OCI-LY7 (cell line): ENCODE results near the gene AKT3. TPM values are rescaled to one million over a fixed set of nuclear protein-coding genes. Genes with fewer than 3 reads are reported as not detected.

Experiments
- BruUV-seq: library from RNA; stranded (reverse); fragments of 400-500 nt; replicated peaks from 2 replicates; lab custom pipeline; 2021; lab: Mats Ljungman, UMichigan
- CTCF ChIA-PET: fragments of 300-600 bp; sonication (Branson Sonifier 250); formaldehyde crosslinking; loops from one replicate; lab custom pipeline; 2022; ENCODE audit warnings: antibody characterized with exemption; ENCODE audit not compliant: unreplicated experiment; lab: Charles Lee
- POLR2A ChIA-PET: fragments of 300-600 bp; sonication (Branson Sonifier 250); formaldehyde crosslinking; loops from one replicate; lab custom pipeline; 2022; ENCODE audit warnings: antibody characterized with exemption; lab: Charles Lee
- DNase-seq: peaks from one replicate; pipeline ENCODE4 v3.0.0-alpha.2; 2015; ENCODE audit warnings: low spot score
- H2AFZ ChIP-seq: fragments of 200-600 bp; sonication (generic), shearing (Covaris generic); 2 replicates; pipeline ENCODE4 v1.6.1; 2014; ENCODE audit warnings: mild to moderate bottlenecking, antibody characterized with exemption, low read length, moderate library complexity
- H3K27ac ChIP-seq: fragments of 200-600 bp; sonication (generic); 2 replicates; pipeline ENCODE4 v1.5.1; 2014; ENCODE audit warnings: mixed run types, low read depth, mild to moderate bottlenecking, moderate library complexity, low read length, inconsistent platforms; ENCODE audit not compliant: poor library complexity, severe bottlenecking
- H3K36me3 ChIP-seq: fragments of 200-600 bp; sonication (generic); 2 replicates; pipeline ENCODE4 v1.6.1; 2014; ENCODE audit warnings: mild to moderate bottlenecking, antibody characterized with exemption, low read length, moderate library complexity, mixed read lengths; ENCODE audit not compliant: insufficient read depth
- H3K4me1 ChIP-seq: fragments of 200-600 bp; sonication (generic); 2 replicates; pipeline ENCODE4 v1.5.1; 2014; ENCODE audit warnings: mild to moderate bottlenecking, low read length; ENCODE audit not compliant: insufficient read depth, poor library complexity, severe bottlenecking
- H3K4me2 ChIP-seq: fragments of 200-600 bp; sonication (generic); 2 replicates; pipeline ENCODE4 v1.6.1; 2014; ENCODE audit warnings: mild to moderate bottlenecking, low read length
- H3K4me3 ChIP-seq: fragments of 200-600 bp; sonication (generic); 2 replicates; pipeline ENCODE4 v1.5.1; 2014; ENCODE audit warnings: mild to moderate bottlenecking, low read depth, low read length; ENCODE audit not compliant: poor library complexity, severe bottlenecking
- H3K79me2 ChIP-seq: fragments of 200-600 bp; sonication (generic); 2 replicates; pipeline ENCODE4 v1.6.1; 2016; ENCODE audit warnings: low read depth, mild to moderate bottlenecking, low read length, moderate library complexity, mixed read lengths; ENCODE audit not compliant: insufficient read depth
- H3K9me2 ChIP-seq: fragments of 200-600 bp; sonication (generic); 2 replicates; pipeline ENCODE4 v1.6.1; 2016; ENCODE audit warnings: mild to moderate bottlenecking, low read length, mixed read lengths; ENCODE audit not compliant: insufficient read depth
- H3K9me3 ChIP-seq: fragments of 200-600 bp; sonication (generic); 2 replicates; pipeline ENCODE4 v1.6.1; 2014; ENCODE audit warnings: mild to moderate bottlenecking, mixed run types, low read length, mixed read lengths
- H4K20me1 ChIP-seq: fragments of 200-600 bp; sonication (generic); 2 replicates; pipeline ENCODE4 v1.6.1; 2014; ENCODE audit warnings: mild to moderate bottlenecking, antibody characterized with exemption, low read length, moderate library complexity, mixed read lengths; ENCODE audit not compliant: insufficient read depth
- EZH2phosphoT487 ChIP-seq: fragments of 200-600 bp; sonication (generic); IDR thresholded peaks from 2 replicates; pipeline ENCODE4 v1.6.1; 2018; ENCODE audit warnings: low read depth, borderline replicate concordance, mild to moderate bottlenecking, mixed run types, antibody characterized with exemption, low read length, moderate library complexity, mixed read lengths
- intact Hi-C: fragments of 100-400 bp; cut with micrococcal nuclease; formaldehyde crosslinking; loops from one replicate; pipeline ENCODE4 v1.10.0; 2022; ENCODE audit not compliant: unreplicated experiment
- total RNA-seq, 2 experiments: library from RNA; depleted of rRNA in 1 of 2; stranded (reverse); fragments of >200 nt in 1 of 2; shearing (Covaris generic) in 1 of 2; gene quantifications; 2 replicates each; pipeline ENCODE4 v1.2.3, GENCODE V29; 2014 to 2022
- TF ChIP-seq, protein P1 (sequence below): fragments of 200-600 bp; sonication (generic); conservative IDR thresholded peaks from 2 replicates; pipeline ENCODE4 v1.5.1; 2014; ENCODE audit warnings: mild to moderate bottlenecking, antibody characterized with exemption, low read length, moderate library complexity, mixed read lengths

Gene AKT3
- total RNA-seq, 2 experiments from 2014 or later = 0.29 TPM; not detected in 1

DNA sequence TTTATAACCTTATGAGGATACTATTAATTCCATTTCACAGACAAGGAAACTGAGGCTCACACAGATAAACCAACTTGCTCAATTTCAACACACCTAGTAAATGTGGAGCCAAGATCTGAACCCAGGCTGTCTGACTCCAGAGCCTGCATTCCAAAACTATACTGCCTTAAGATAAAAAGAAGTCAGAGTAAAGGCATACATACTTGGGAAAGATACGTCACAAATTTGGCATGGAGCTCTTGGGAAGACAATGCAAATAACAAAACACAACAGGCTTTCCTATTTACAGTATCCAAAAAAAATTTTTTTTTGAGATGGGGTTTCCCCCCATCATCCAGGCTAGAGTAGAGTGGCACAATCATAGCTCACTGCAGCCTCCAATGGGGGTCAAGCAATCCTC is 5.9 kb downstream of the AKT3 start:
- Histone ChIP-seq H3K4me2 (no peak overlapping the region), H3K4me1 (no peaks in the 10 kb centered on the region), H3K9me2 (no peaks in the 10 kb centered on the region), H3K4me3 (no peak overlapping the region), H3K27ac (no peak overlapping the region), H2AFZ (no peak overlapping the region), H3K79me2 (no peaks in the 10 kb centered on the region), H3K36me3 (no peaks in the 10 kb centered on the region), H3K9me3 (no peaks in the 10 kb centered on the region), H4K20me1 (no peaks in the 10 kb centered on the region)
- DNase-seq = no peak
- intact Hi-C loops = no loop called here
- no peak for TF ChIP-seq EZH2phosphoT487
- TF ChIP-seq, protein P1, sequence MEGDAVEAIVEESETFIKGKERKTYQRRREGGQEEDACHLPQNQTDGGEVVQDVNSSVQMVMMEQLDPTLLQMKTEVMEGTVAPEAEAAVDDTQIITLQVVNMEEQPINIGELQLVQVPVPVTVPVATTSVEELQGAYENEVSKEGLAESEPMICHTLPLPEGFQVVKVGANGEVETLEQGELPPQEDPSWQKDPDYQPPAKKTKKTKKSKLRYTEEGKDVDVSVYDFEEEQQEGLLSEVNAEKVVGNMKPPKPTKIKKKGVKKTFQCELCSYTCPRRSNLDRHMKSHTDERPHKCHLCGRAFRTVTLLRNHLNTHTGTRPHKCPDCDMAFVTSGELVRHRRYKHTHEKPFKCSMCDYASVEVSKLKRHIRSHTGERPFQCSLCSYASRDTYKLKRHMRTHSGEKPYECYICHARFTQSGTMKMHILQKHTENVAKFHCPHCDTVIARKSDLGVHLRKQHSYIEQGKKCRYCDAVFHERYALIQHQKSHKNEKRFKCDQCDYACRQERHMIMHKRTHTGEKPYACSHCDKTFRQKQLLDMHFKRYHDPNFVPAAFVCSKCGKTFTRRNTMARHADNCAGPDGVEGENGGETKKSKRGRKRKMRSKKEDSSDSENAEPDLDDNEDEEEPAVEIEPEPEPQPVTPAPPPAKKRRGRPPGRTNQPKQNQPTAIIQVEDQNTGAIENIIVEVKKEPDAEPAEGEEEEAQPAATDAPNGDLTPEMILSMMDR = no peak
- no TSS peak for BruUV-seq
- CTCF ChIA-PET = no interaction called here
- POLR2A ChIA-PET = no interaction called here

DNA sequence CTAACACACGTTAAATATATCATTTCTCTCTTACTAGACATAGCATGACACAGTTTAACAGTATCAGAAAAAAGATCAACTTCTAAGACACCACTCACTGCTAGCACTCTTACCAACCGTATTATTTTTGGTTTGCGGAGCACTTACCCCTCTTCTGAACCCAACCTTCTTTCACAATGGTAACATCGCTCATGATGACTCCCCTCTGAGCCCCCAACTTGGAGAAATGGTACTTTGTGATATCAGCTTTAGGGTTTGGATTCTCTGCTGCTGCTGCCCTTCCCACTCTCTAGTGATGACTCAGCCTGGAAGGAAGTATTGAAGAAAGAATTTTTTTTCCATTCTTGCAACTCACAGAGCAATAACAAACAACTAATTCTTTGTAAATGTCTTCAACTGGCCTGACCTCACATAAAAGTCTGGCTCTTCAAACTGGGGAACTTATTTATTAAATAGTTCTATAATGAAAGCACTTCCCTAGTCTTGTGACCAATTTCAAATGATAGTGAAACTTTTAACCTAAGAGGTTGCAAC is 7.0 kb downstream of the AKT3 start:
- ChIA-PET POLR2A (no interaction called here), CTCF (no interaction called here)
- Histone ChIP-seq H3K9me3 (no peaks in the 10 kb centered on the region), H3K36me3 (no peaks in the 10 kb centered on the region), H3K27ac (no peak overlapping the region), H3K4me3 (no peak overlapping the region), H4K20me1 (no peaks in the 10 kb centered on the region), H3K79me2 (no peaks in the 10 kb centered on the region), H2AFZ (no peak overlapping the region), H3K9me2 (no peaks in the 10 kb centered on the region), H3K4me2 (no peak overlapping the region), H3K4me1 (no peaks in the 10 kb centered on the region)
- DNase-seq = no peak
- intact Hi-C loops = no loop called here
- TF ChIP-seq, protein P1 = no peak
- no peak for TF ChIP-seq EZH2phosphoT487
- BruUV-seq = no TSS peak

DNA sequence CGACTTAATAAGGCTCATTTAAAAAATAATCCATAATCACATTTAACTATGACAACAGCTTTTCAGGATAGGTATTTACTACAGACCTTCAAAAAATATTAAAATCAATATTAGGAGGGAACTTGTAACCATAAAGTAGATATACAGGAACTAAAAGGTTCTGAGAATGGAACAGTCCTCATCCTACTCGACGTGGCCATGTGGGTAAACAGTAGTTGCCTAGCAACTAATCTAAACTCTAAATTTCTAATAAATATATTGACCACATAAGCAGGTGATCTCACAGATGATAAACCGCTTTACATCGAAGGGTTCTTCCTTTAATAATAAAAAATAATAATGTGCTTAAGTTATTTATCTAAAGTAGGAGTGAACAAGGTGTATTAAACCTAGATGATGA is 7.9 kb downstream of the AKT3 start:
- BruUV-seq = no TSS peak
- Histone ChIP-seq H3K27ac (no peak overlapping the region), H3K9me2 (no peaks in the 10 kb centered on the region), H3K9me3 (no peaks in the 10 kb centered on the region), H3K4me1 (no peaks in the 10 kb centered on the region), H2AFZ (no peak overlapping the region), H3K4me2 (no peak overlapping the region), H4K20me1 (no peaks in the 10 kb centered on the region), H3K79me2 (no peaks in the 10 kb centered on the region), H3K4me3 (no peak overlapping the region), H3K36me3 (no peaks in the 10 kb centered on the region)
- ChIA-PET CTCF (no interaction called here), POLR2A (no interaction called here)
- DNase-seq = no peak
- TF ChIP-seq, protein P1 = no peak
- no peak for TF ChIP-seq EZH2phosphoT487
- intact Hi-C loops = no loop called here
